Amygdala (tissue), 56 donors: ENCODE data around the gene OPN1SW.

Experiments used
- DNase-seq, 56 donors: peaks; one replicate each; lab custom pipeline; 2025; lab: John Stamatoyannopoulos, UW

The OPN1SW gene

DNA sequence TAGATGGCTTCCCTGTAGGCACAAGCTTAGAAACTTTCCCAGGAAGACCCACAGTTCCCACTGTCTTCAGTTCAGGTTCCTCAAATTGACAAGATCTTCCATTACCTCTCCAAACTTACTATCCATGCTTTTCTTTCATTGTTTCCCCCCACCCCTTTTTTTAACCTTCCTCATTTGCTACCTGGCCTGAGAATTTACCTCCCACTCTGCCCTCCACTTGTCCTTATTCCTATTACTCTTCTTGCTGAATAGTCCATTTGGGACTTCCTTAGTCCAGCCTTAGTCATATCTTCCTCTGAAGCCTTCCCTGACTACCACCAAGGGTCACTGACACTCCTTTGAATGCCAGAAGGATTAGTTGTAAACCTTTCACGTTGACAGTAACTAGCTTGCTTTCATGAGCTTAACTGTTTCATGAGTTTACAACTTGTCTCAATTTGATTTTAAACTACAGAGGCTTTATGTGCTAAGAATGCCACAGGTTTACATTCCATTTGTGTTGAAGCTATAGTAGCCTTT is 37.7 kb downstream of the OPN1SW start:
- DNase-seq, result no peak

DNA sequence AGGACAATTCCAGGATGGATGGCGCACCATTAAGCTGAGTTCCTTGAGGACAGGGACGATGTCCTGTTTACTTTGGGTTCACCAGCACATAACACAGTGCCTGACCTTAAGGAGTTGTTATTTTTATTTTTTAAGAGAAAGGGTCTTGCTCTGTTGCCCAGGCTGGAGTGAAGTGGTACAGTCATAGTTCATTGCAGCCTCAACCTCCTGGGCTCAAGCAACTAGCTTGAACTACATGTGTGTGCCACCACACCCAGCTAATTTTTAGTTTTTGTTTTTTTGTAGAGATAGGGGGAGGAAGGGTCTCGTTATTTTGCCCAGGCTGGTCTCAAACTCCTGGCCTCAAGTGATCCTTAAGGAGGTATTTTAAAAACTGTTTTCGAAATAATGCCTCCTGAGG is 38.2 kb downstream of the OPN1SW start:
- no peak for DNase-seq

DNA sequence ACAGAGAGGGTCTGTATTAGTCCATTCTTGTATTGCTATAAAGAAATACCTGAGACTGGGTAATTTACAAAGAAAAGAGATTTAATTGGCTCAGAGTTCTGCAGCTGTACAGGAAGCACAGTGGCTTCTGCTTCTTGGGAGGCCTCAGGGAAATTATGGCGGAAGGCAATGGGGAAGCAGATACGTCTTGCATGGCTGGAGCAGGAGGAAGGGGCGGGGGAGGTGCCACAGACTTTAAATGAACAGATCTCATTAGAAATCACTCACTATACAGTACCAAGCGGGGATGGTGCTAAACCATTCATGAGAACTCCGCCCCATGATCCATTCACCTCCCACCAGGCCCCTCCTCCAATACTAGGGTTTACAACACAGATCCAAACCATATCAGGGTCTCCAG is 40.2 kb downstream of the OPN1SW start:
- no peak for DNase-seq

DNA sequence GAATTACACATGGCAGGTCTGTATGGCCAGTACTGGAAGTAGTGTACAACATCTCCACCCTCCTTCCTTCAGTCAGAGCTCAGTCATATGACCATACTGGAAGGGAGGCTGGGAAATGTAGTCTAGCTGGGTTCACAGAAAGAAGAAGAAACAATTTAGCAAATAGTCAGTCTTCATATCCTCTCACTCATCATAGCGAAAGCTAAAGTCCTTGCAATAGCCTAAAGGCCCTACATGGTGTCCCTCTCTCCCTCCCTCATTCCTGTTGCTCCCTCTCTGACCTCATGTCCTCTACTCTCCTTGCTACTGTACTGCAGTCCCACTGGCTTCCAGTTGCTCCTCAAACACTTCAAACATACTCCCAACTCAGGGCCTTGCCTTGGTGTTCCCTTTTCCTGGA is 40.7 kb downstream of the OPN1SW start:
- no peak for DNase-seq

DNA sequence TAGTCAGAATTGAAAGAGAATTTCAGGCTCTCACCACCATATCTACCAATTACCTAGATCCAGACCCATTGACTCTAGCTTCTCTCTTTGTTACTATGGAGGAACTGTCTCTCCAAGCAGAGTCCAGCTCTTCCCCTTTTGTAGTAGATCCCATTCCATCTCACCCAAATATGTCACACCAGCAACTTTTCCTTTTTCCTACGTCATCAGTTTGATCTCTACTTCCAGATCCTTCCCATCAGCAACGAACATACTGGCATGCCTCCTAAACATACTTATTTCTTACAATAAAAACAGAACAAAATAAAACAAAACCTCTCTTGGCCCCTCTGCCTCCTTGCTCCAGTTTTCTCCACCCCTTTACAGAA is 42.3 kb downstream of the OPN1SW start:
- DNase-seq, result no peak

DNA sequence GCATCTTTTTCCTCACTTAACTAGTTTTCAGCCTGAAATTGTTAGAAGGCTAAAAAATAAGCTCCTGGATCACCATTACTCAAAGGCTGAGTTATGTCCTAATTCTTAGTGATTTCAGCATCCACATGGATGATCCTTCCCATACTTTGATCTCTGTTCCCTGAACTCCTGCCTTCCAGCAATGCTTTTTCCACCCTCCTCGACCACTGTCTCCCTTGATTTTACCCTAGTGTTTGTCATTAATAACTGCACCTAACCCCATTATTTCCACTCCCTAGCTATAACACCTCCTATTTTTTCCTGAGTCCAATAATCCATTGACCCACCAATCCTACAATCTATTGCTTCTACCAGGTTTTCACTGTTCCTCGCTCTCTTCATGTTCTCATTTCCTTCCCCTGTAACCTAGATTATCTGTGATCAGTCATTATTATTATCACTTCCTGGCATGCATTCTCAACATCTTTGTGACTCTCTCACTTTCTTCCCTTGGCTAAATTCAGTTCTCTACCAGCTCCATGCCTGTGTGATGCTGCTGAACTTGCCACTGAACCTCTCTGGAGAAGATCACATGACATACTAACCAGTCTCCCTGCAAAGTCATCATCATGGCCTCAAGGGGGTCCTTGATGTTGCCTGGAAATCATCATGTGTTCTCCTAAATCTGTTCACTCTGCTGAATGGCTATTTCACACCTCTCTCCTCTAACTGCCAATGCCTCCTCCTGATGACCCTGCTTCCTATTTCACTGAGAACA is 42.9 kb downstream of the OPN1SW start:
- no peak for DNase-seq

DNA sequence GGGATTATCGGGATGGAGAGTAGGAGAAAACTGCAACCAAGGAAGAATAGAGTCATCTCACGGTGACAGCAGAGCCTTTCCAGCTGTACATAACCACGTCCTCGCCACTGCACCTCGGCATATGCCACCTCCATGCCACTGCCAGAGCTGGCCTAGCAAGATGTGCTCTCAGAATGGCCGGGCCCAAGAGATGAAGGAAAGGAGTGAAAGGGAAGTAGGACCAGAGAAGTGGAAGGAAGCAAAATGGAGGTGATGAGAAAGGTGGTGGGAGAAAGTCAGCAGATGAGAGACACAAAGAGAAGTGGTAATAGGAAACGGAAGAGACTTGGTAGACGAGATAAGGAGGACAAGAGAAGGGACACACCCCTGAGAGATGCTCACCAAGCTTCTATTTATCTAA is 44.4 kb downstream of the OPN1SW start:
- no peak for DNase-seq

DNA sequence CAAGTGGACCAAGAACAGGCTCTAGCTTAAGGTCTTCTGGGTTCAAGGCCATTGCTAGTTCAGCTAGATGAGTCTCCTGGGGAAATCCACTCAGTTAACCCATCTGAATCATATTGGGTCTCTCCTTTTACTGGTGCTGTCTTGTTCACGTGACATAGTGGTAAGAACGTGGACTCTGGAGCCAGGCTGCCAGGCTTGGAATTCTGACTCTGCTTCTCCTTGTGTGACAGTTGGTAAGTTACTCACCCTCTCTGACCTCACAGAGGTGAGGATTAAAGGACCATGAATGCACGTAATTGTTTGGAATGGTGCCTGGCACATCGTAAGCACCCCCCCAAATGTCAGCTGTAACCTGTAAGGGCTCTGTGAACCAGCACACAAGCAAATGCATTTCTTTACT is 46.1 kb downstream of the OPN1SW start:
- no peak for DNase-seq

DNA sequence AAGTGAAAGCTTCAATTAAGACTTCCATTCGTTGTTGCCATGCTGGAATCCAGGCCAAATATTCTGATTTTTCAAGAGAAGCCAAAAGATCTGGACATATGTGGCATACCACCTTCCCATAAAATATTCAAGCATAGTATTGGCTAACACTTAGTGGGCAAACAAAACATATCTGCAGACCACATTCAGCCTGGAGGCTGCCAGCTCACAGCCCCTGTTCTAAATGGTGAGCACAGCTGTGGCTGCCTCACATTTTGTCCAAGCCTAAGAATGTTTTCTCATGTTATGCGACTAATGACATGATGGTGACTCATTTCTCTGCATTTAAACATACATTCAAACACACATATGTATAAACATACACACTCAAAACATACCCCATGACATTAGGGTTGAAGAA is 47.0 kb downstream of the OPN1SW start:
- DNase-seq, result no peak

DNA sequence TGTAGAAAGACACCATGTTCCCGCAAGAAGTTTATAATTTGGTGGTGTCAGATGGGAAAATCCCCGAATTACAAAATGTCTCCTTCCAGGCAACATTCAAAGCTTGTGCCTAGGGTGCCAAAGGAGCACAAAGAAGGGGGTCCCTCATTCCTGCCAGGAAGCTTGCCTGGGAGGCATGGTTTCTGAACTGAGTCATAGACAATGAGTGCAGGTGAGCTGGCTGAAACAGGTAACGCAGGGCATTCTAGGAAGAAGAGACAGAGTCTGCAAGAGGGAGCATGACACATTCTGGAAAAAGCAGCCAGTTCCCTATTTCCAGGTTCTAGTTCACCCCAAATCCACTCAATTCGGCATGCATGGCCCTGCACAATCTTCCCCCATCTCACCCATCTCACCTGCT is 48.4 kb downstream of the OPN1SW start:
- DNase-seq, result no peak

DNA sequence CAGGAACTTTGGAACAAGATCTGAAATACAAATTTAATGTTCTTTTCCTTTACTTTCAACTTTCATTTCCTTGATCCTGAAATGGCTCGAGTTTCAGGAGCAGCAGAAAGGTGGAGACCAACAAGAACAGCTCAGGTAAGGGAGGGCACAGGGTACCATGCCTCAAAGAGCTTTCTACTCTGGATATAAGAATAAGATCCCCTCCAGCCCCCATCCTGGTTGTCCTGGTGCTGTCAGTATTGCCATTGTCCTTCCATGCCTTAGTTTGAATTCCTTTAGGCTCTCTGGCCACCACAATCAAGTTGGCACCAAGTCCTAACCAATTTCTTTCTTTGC is 48.9 kb downstream of the OPN1SW start:
- no peak for DNase-seq

DNA sequence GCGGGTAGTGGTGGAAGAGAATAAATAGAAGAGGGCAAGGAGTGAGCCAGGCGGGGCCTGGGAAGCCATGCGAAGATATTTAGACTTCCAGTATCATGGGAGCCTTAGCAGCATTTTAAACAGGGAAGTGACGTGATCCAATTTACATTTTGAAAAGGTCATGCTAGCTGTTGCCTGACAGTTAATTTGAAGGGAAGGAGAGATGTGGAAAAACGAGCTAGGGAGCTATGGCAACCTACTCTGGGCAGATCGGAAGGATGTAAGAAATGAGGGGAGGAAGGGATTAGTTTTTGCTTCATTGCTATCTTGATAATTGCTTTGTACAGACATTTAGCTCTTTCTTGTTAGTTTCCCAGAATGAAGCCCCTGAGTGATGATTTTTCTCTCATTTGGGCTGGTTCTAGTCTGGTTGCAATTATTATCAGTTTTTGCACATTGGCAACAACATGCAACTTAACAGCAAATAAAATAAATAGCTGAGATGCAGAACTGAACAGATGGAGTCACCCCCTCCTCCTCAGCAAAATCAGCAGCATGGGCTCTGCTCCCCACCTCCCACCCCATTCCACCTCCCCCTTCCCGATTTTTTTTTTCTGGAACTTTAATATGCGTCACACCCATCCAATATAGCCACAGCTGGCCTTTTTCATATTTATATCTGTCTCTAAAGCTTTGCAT is 49.4 kb downstream of the OPN1SW start:
- peak in 5 of 56 donors; percentile 5 to 49 (median 21) for DNase-seq

DNA sequence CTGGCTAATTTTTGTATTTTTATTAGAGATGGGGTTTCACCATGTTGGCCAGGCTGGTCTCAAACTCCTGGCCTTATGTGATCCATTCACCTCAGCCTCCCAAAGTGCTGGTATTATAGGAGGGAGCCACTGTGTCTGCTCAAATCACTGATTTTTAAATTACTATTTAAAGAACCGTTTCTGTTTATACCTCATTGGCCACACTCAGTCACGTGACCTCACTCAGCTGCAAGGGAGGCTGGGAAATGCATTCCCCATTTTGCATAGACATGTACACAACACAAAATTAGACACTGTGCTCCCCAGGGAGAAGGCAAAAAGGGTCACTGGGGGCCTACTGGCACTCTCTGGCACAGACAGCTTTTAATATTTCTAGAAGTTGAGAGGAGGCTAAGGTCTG is 50.1 kb downstream of the OPN1SW start:
- DNase-seq, result peak in 1 of 56 donors; percentile 49

DNA sequence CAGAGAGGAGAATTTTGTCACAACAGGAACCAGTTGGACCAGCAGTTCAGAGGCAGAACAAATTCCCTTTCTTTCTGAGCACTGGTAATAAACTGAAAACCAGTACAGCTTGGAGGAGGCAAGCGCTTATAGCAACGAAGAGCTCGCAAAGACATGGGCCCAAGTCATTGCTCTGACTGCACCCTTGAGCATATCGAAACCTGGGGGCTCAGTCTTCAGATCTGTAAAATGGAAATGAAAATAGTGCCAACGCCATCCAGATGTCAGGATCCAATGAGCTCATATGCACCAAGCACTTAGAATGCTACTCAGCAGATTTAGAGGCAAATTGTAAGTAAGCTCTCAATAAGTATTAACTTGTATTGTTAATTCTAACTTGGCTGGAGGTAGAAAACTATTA is 50.9 kb downstream of the OPN1SW start:
- no peak for DNase-seq
